Measurements from ENCODE around the gene ZNF578. TPM values are rescaled to one million over a fixed set of nuclear protein-coding genes. Genes with fewer than 3 reads are reported as not detected.

ZNF578 gene
- total and polyA plus RNA-seq, 2 of the 8 experiments (the other 6 are each of a cell fraction or from before 2014, with no cell fraction given) = 1.6 to 4.2 TPM

DNA sequence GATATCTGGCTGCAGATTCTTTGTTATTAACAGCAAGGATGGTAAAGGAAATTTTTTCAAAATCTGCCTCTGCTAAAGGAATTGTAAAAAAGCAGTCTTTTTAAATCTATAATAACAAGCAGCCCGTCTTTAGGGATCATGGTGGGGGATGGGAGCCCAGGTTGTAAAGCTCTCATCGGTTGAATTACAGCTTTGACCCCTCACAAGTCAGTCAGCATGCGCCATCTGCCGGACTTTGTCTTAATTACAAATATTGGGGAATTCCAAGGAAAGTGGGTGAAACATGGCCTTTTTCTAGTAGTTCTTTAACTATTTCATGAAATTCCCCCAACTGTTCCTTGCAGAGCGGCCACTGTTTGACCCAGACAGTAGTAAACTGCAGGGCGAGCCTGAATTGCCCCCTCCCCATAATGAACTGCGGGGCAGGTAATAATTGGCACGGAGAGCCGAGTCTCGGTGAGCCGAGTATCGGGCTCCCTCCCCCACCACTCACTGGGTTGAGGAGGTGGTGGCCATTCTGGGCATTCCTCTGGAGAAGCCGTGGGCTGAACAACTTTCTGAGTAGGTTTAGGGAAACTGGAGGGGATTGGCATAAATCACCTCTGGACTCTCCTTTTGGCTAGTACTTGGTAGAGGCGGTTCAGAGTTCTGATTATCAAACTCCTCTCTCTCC lies 11.6 kb downstream of the ZNF578 start:
- no peaks in the 10 kb centered on the region for H4K20me1 ChIP-seq (replicated peaks in 1 of 2; ENCODE audit: control insufficient read depth in 1 of 2, insufficient read depth in 2 of 2, low read length in 2 of 2)
- peaks cover 46 to 49% of the 10 kb centered on the region in 2 experiments for H3K9me3 ChIP-seq (ENCODE audit: insufficient read depth in 2 of 2, low read depth in 1 of 2, low read length in 1 of 2)
- H3K14ac ChIP-seq (ENCODE audit: insufficient read length) = no peak overlapping the region
- TF ChIP-seq NRF1 (IDR thresholded peaks at IDR 0.05; ENCODE audit: low read depth, low read length) (no peak), EZH2 (IDR thresholded peaks at IDR 0.05; ENCODE audit: low read depth, low read length, severe bottlenecking) (no peak), RNF2 (IDR thresholded peaks at IDR 0.05; ENCODE audit: borderline replicate concordance, low read depth, low read length, missing control alignments, poor library complexity, severe bottlenecking) (no peak), CEBPB (IDR thresholded peaks at IDR 0.05; ENCODE audit: low read depth, low read length) (no peak), KDM5A (IDR thresholded peaks at IDR 0.05; ENCODE audit: low read length) (no peak), YY1 (IDR thresholded peaks at IDR 0.05; ENCODE audit: low read depth, low read length) (no peak), TEAD4 (IDR thresholded peaks at IDR 0.05; ENCODE audit: low read depth, low read length) (peak; percentile 43; the same call in 1 of the 2 replicates), PHF8 (conservative IDR thresholded peaks at IDR 0.05; ENCODE audit: low read depth, low read length) (no peak)
- TF ChIP-seq, protein P1, sequence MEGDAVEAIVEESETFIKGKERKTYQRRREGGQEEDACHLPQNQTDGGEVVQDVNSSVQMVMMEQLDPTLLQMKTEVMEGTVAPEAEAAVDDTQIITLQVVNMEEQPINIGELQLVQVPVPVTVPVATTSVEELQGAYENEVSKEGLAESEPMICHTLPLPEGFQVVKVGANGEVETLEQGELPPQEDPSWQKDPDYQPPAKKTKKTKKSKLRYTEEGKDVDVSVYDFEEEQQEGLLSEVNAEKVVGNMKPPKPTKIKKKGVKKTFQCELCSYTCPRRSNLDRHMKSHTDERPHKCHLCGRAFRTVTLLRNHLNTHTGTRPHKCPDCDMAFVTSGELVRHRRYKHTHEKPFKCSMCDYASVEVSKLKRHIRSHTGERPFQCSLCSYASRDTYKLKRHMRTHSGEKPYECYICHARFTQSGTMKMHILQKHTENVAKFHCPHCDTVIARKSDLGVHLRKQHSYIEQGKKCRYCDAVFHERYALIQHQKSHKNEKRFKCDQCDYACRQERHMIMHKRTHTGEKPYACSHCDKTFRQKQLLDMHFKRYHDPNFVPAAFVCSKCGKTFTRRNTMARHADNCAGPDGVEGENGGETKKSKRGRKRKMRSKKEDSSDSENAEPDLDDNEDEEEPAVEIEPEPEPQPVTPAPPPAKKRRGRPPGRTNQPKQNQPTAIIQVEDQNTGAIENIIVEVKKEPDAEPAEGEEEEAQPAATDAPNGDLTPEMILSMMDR (IDR thresholded peaks at IDR 0.05; ENCODE audit: control extremely low read depth in 1 of 3, insufficient read depth in 1 of 3, low read depth in 1 of 3, low read length in 3 of 3) = peak; percentile 14 to 72 (median 64)

More for the DNA sequence above, 11.6 kb downstream of the ZNF578 start:
- no peak overlapping the region for H3K18ac ChIP-seq (ENCODE audit: extremely low read depth, low read length)
- H3K4me1 ChIP-seq (replicated peaks in 1 of 4; ENCODE audit: control insufficient read depth in 3 of 4, insufficient read depth in 4 of 4, low read length in 3 of 4) = peaks cover 0 to 2% (median 0%) of the 10 kb centered on the region in 4 experiments; a peak in 1 of 7 replicates
- no peak overlapping the region; the same call in 1 of the 2 replicates for H2AFZ ChIP-seq (ENCODE audit: low read length)
- no peaks in the 10 kb centered on the region for H3K23me2 ChIP-seq (ENCODE audit: low read depth, low read length)
- H3K23ac ChIP-seq (ENCODE audit: insufficient read length) = no peak overlapping the region
- no peaks in the 10 kb centered on the region for H3K79me1 ChIP-seq (ENCODE audit: low read depth, low read length)
- H3K36me3 ChIP-seq (ENCODE audit: control insufficient read depth in 2 of 4, insufficient read depth in 4 of 4, low read length in 3 of 4) = no peaks in the 10 kb centered on the region; a peak in 1 of 8 replicates
- H2BK120ac ChIP-seq (replicated peaks; ENCODE audit: low read depth, low read length) = no peak overlapping the region
- H2BK12ac ChIP-seq (ENCODE audit: low read depth, low read length) = no peak overlapping the region; the same call in 1 of the 2 replicates
- H2AK5ac ChIP-seq (ENCODE audit: low read depth, low read length) = no peak overlapping the region
- H3K4me3 ChIP-seq (ENCODE audit: extremely low read depth in 1 of 4, insufficient read depth in 2 of 4, low read depth in 3 of 4, low read length in 4 of 4) = no peak overlapping the region
- FAIRE-seq (peak; percentile 88), DNase-seq (ENCODE audit: low read depth in 1 of 2, low spot score in 2 of 2) (peak in 1 of 2 experiments; percentile 59)
- no peak overlapping the region for H2BK20ac ChIP-seq (ENCODE audit: low read length)
- POLR2A ChIA-PET (ENCODE audit: partially characterized antibody) = interaction anchor here (0.7 to 2.2 kb wide), 4 partner anchors 11 to 113 kb away, joined by 3 to 13 read pairs (median 5); partner anchors contain the start of gene ZNF578
- no peaks in the 10 kb centered on the region for H3K27me3 ChIP-seq (replicated peaks in 1 of 4; ENCODE audit: control insufficient read depth in 3 of 4, extremely low read depth in 1 of 4, insufficient read depth in 3 of 4, low read length in 3 of 4)
- peak overlapping the region in 1 of 2 experiments; percentile 13; a peak in 1 of 4 replicates for H3K4me2 ChIP-seq (ENCODE audit: insufficient read depth in 1 of 2, low read depth in 2 of 2, low read length in 2 of 2)
- no peak overlapping the region for H4K91ac ChIP-seq (replicated peaks; ENCODE audit: insufficient read length, low read length)
- no peak overlapping the region for H2BK5ac ChIP-seq (ENCODE audit: low read depth, low read length)
- CTCF ChIA-PET (ENCODE audit: partially characterized antibody) = interaction anchor here (0.7 to 1.8 kb wide), 12 partner anchors 9 to 217 kb away, joined by 3 to 7 read pairs (median 4); partner anchors contain the start of genes ZNF528 and ZNF880
- H3K4ac ChIP-seq (replicated peaks; ENCODE audit: insufficient read length, low read depth, low read length) = no peak overlapping the region
- H3K27ac ChIP-seq (ENCODE audit: low read depth, low read length) = no peak overlapping the region
- H3K9ac ChIP-seq (replicated peaks in 1 of 4; ENCODE audit: extremely low read depth in 1 of 4, low read depth in 3 of 4, low read length in 3 of 4) = no peak overlapping the region
- no peak overlapping the region; the same call in 1 of the 2 replicates for H4K8ac ChIP-seq (ENCODE audit: extremely low read depth, insufficient read depth, low read length)
- no peak overlapping the region for H2BK15ac ChIP-seq (ENCODE audit: low read length)
- H3K56ac ChIP-seq (replicated peaks; ENCODE audit: insufficient read length, low read depth, low read length) = no peak overlapping the region
- WGBS, 2 experiments (ENCODE audit: extremely low coverage in 1 of 2, insufficient coverage in 1 of 2, insufficient read length in 1 of 2, insufficient replicate concordance in 2 of 2, low coverage in 1 of 2, low lambda C conversion rate in 2 of 2, missing lambda C conversion rate in 1 of 2) = 61% methylated on average over 14 of the region's 14 CpGs; no CpG with 5 or more reads in 1 of the 2 experiments
- H4K5ac ChIP-seq (ENCODE audit: insufficient read length, low read depth, low read length) = no peak overlapping the region
- no peaks in the 10 kb centered on the region for H3K79me2 ChIP-seq (ENCODE audit: control insufficient read depth in 1 of 2, insufficient read depth in 2 of 2, low read length in 2 of 2)

All from H1 (cell line).